GM21360 (cell line): ENCODE data around the gene PKNOX1.
"Not testable (repeated sequence)": the region's sequence is repeated elsewhere in the genome, so short reads cannot be mapped to it uniquely, and the experiment has no call there.

Experiments used
- ATAC-seq: cut with Tn5 transposase; IDR thresholded peaks from one replicate; pipeline ENCODE4 v1.9.1; 2021; ENCODE audit warnings: mild to moderate bottlenecking, moderate library complexity; ENCODE audit not compliant: unreplicated experiment

Gene PKNOX1

DNA sequence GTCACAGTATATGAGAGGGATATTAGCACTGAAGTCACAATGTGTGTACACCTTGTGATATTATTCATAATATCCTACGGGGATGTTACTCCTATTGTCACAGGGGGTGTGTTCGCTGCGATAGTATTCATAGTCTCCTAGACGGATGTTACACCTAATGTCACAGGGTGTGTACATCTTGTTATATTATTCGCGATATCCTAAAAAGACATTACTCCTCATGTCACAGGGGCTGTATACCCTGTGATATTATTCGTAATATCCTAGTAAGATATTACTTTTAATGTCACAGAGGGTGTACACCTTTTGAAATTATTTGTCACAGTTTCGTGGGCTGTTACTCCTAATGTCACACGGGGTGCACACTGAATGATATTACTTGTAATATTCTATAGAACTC, 23.2 kb upstream of the PKNOX1 start:
- ATAC-seq: not testable (repeated sequence)

GRCh38 chr21:42956824-42957630, 17.3 kb upstream of the PKNOX1 start:
- no peak for ATAC-seq

GRCh38 chr21:42958122-42958521, 16.2 kb upstream of the PKNOX1 start:
- ATAC-seq: not testable (repeated sequence)

- no peak for ATAC-seq
Measured at GRCh38 chr21:42959728-42960127, 14.6 kb upstream of the PKNOX1 start.

DNA sequence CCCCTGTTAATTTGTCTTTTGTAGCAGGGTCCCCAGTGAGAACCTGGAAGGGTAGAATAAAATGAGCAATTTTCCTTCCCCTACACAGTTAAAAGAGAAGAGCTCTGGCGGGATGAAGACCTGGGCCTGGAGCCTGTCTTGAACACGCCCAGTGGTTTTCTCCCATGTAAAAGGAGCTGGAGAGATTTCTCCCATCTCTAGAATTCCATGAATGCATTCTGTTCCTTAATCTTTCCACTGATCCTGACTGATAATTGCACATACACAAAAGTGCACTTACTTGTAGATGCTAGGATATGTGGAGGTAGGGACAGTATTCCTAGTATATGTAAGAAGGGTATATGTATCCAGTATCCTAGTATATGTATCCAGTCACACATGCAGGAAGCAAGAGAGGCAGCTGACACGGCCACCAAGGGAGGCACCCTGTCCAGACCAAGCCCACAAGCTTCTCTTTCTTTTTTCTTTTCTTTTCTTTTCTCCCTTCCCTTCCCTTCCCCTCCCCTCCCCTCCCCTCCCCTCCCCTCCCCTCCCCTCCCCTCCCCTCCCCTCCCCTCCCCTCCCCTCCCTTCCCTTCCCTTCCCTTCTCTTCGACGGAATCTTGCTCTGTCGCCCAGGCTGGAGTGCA, 11.9 kb upstream of the PKNOX1 start:
- no peak for ATAC-seq

DNA sequence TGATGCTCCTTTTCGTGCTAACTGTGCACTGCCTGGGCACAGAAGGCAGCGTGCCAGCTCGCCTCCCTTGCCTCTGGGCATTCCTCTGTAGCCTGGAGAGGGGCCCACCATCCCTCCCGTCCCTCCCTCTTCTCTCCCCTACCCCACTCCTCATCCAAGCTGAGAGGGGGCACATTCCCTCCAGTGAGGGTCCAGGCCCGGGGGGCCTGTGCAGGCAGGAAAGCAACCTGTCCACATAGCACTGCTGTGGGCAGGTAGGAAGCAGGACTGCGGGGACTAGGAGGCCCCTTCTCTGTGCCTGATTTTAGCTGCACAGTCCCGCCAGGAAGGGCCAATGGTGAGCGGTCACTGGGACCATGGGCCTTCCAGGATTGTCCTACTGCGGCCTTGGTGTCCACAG, 10.3 kb upstream of the PKNOX1 start:
- no peak for ATAC-seq

DNA sequence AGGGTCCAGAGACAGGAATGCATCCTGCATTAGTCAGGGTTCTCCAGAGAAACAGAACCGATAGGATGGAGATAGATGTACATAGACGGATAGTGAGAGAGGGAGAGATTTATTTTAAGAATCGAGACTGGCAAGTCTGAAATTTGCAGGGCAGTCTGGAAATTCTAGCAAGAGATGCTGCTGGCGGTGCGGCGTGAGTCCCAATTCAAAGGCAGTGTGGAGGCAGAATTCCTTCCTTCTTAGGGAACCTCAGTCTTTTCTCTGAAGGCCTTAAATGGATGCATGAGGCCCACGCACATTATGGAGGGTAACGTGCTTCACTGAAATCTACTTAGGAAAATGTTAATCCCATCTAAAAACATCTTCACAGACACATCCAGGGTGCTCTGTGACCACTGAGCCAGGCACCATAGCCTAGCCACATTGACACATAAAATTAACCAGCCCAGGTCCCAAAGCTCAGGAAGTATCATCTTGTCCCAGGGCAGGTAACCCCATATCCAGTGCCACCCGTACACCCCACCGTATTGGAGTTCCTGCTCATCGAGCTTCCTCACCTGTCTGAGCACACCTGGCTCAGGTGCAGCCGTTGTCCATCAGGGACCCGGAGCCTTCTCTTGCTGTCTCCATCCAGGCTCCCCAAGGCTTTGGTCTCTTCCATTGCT, 9.7 kb upstream of the PKNOX1 start:
- no peak for ATAC-seq

DNA sequence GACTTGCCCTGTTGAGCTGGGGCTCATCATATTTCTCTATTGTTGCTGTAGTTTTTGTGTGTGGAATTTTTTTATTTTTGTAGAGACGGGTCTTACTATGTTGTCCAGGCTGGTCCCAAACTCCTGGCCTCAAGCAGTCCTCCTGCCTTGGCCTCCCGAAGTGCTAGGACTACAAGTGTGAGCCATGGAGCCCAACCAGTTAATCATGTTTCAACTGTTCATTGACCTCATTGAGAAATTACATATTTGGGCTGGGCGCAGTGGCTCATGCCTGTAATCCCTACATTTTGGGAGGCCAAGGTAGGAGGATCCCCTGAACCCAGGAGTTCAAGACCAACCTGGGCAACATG, 9.2 kb upstream of the PKNOX1 start:
- ATAC-seq: no peak

DNA sequence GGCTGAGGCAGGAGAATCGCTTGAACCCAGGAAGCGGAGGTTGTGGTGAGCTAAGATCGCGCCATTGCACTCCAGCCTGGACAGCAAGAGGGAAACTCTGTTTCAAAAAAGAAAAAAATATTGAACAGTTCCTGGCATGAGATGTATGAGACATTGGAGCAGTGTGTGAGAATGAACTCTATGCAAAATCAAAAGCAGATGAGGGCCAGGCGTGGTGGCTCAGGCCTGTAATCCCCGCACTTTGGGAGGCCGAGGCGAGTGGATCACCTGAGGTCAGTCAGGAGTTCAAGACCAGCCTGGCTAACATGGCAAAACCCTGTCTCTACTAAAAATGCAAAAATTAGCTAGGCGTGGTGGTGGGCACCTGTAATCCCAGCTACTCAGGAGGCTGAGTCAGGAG, 6.7 kb upstream of the PKNOX1 start:
- ATAC-seq: not testable (repeated sequence)

GRCh38 chr21:42969193-42969600, 5.2 kb upstream of the PKNOX1 start:
- ATAC-seq: no peak

DNA sequence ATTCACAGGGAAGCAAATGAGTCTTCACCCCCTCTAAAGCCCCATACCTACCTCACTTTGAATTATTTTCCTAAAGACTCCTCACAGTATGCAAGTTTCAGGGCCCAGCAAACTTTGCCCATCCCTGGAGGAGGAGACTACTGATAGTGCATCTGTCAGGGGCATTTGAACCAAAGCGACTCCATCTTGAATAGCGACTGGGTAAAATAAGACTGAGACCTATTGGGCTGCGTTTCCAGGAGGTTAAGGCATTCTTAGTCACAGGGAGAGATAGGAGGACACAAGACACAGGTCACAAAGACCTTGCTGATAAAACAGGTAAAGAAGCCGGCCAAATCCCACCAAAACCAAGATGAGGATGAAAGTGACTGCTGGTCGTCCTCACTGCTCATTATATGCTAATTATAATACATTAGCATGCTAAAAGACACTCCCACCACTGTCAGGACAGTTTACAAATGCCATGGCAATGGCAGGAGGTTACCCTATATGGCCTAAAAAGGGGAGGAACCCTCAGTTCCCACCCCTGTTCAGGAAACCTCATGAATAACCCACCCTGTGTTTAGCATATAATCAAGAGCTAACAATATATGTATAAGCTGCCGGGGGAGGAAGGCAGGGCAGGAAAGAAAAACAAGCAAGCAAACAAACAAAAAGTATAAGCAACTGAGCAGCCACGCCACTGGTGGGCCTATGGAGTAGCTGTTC, 3.3 kb upstream of the PKNOX1 start:
- no peak for ATAC-seq

DNA sequence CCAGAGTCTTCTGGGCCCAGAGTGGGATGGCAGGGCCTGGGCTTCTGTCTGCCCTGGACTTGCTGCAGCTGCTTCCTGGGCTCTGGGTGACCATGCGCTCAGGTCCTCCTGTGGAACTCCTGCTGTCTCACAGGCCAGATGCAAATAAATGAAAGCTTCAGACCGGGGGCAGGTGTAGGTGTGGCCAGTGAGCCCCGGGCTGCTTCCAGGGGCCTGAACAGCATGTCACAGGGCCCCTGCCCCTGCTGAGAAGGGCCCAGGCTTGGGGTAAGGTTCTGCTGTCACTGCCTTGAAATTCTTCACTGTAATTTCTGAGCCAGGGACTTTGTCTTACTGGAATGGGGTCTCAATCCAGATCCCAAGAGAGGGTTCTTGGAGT, 2.5 kb upstream of the PKNOX1 start:
- ATAC-seq: no peak

- no peak for ATAC-seq
Measured at GRCh38 chr21:42973309-42973990, 912 bp upstream of the PKNOX1 start.

DNA sequence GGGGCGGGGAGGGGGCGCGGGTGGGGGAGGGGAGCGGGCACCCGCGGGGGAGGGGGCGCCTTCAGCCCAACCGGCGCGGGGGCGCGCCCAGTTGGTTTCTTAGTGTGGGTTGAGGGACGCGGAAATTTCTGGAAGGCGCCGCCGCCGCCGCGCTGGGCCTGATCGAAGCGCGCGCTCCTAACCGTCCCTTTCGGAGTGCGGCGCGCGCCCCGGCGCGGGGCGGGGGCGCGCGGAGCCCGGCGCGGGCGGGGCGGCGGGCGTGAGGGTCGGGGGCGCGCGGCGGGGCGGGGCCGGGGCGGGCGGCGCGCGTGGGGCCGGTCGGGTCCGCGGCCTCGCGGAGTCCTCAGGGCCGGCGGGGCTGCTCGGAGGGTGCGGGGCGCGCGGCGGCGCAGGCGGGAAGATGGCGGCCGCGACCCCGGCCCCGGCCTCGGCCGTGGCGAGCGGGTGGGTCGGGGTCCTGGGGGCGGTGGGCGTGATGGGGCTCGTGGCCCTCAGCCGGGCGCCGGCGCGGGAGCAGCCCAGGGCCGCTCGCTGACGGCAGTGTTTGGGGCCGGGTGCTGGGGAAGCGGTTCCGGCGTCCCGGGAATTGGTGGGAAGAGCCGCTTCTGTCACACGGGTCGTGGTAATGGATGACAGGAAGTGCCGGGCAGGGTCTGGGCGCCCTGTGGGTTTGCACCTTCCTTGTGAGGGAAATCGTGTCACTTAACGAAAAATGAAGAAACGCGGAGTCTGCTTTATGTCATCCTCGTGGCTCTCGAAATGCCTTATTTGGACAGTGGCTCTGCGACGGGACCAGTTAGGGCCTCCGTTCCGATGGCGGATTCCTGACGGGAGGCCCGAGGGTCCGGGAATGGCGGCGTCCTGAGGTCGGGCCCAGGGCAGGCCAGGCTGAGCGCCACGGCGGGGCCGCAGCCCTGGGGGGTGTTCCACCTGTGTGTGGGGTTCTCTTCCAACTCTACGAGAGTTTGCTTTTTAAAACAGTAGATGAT, 764 bp downstream of the PKNOX1 start:
- ATAC-seq: peak; percentile 22

DNA sequence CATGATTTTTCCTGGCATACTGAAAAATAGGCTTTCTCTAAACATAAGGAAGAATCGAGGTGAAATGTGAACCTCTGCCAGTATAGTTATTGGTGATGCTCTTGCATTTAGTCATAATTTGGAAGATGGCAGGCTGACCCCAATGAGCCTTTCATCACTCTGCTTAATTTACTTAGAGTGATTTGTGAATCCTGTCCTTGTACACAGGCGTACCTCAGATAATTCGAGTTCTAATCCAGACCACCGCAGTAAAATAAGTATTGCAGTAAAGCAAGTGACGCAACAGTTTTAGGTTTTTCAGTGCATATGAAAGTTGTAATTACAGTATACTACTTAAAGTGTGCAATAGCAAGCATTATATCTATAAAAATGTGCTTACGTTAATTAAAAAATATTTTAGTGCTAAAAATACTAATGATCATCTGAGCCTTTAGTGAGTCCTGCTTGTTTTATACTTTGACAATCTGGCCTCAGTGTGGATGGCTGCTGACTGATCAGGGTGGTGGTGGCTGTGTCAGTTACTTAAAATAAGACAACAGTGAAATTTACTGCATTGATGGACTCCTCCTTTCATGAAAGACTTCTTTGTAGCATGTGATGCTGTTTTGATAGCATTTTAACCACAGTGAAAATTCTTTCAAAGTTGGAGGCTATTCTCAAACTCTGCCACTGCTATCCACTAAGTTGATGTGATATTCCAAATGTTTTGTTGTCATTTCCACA, 1.7 kb downstream of the PKNOX1 start:
- no peak for ATAC-seq

DNA sequence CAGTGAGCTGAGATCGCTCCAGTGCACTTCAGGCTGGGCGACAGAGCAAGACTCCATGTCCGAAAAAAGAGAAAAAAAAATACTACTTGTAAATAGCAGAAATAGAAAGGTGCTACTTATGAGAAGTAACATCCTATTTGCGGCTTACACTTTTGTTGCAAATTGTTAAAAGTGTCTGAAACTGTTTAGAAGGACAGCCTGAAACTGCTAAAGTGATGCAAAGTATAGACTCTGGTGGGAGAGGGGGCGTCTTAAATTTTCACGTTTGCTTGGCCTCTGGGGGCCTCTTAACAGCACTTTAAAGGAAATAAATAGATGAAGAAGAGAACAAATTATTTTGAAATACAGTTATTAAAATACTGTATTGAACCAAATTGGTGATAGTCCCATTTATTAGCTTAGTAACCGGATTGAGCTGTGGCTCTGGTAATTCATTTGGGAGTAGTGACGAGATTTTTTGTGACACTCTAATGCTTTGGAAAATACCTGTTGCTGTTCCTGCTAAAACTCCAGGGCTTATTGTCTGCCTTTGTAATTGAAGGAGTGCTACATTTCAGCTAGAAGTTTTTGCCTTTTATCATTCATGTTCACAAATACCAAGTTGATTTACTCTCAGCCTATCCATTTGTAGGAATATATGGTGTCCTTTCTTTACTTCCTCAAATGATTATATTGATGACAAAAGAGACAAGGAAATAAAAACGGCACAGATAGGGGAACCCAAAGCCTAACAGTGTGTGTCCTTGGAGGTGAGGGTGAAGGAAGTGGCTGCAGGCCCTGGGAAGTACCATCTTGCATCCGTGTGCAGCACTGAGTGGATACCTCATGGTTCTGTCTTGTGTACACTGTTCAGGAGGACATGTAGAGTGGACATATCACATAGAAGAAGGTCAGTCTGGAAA, 6.2 kb downstream of the PKNOX1 start:
- ATAC-seq: no peak

DNA sequence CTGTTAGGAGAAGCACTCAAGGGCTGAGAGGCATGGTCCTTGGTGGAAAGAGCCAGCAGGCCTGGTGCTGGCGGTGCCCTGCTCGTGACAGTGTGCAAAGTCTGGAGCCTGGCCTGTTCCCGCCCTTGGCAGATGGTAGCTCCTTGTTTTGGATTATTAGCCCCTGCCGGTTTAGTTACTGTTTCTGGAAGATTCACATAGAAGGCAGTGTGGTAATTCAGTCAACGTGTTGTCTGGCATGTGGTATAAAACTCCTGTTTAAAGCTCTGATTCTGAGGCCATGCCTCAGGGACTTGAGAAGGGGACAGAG, 6.8 kb downstream of the PKNOX1 start:
- ATAC-seq: no peak

GRCh38 chr21:42981862-42982261, 7.5 kb downstream of the PKNOX1 start:
- no peak for ATAC-seq
